SK-N-SH (cell line): ENCODE results near the gene COQ9. TPM values are rescaled to one million over a fixed set of nuclear protein-coding genes. Genes with fewer than 3 reads are reported as not detected.

Source experiments
- CTCF ChIA-PET: fragments of 300-600, 350-600 bp; formaldehyde crosslinking; extraction: SDS; loops from one replicate; lab custom pipeline; 2021; lab: Yijun Ruan, JAX
- POLR2A ChIA-PET: fragments of 350-600 bp; sonication (Branson Sonifier 250); formaldehyde crosslinking; extraction: SDS; loops from one replicate; lab custom pipeline; 2020; ENCODE audit warnings: antibody characterized with exemption, inconsistent platforms; lab: Yijun Ruan, JAX
- DNase-seq: peaks from one replicate; pipeline ENCODE4 v3.0.0; 2012
- H2AFZ ChIP-seq: fragments of 200-600 bp; sonication (generic); 2 replicates; pipeline ENCODE4 v1.8.1; 2016; ENCODE audit warnings: antibody characterized with exemption, mild to moderate bottlenecking, low read depth
- H3F3A ChIP-seq: fragments of 200-600 bp; sonication (generic); replicated peaks from 2 replicates; pipeline ENCODE3; 2016; ENCODE audit warnings: antibody characterized with exemption, mild to moderate bottlenecking; ENCODE audit not compliant: insufficient read depth
- H3K27ac ChIP-seq, 2 experiments: fragments of 200-500 bp in 1 of 2; fragments of 200-600 bp in 1 of 2; sonication (Bioruptor generic) in 1 of 2; sonication (generic), shearing (Covaris generic) in 1 of 2; 2 replicates each; pipeline versions ENCODE4 v1.5.1 to v1.6.1; 2014 to 2016; ENCODE audit warnings: low read depth in 2 of 2, inconsistent platforms in 1 of 2, low read length in 1 of 2, mild to moderate bottlenecking in 1 of 2, mixed read lengths in 1 of 2
- H3K27me3 ChIP-seq: fragments of 200-600 bp; sonication (generic), shearing (Covaris generic); 2 replicates; pipeline ENCODE4 v1.6.1; 2016; ENCODE audit warnings: mixed run types; ENCODE audit not compliant: insufficient read depth
- H3K36me3 ChIP-seq, 2 experiments: fragments of 200-500 bp in 1 of 2; fragments of 200-600 bp in 1 of 2; sonication (Bioruptor generic) in 1 of 2; sonication (generic) in 1 of 2; replicated peaks in 1 of 2; 2 replicates each; pipeline versions ENCODE3 to v1.5.1; 2014 to 2016; ENCODE audit warnings: low read length in 1 of 2, mild to moderate bottlenecking in 1 of 2; ENCODE audit not compliant: insufficient read depth in 2 of 2, control insufficient read depth in 1 of 2
- H3K4me1 ChIP-seq, 2 experiments: fragments of 200-500 bp in 1 of 2; fragments of 200-600 bp in 1 of 2; sonication (Bioruptor generic) in 1 of 2; sonication (generic), shearing (Covaris generic) in 1 of 2; 2 replicates each; pipeline versions ENCODE4 v1.5.1 to v1.6.1; 2014 to 2016; ENCODE audit warnings: low read depth in 1 of 2, low read length in 1 of 2, mixed run types in 1 of 2; ENCODE audit not compliant: insufficient read depth in 2 of 2, control insufficient read depth in 1 of 2
- H3K4me2 ChIP-seq: fragments of 200-600 bp; sonication (generic), shearing (Covaris generic); 2 replicates; pipeline ENCODE4 v1.6.1; 2017; ENCODE audit warnings: mixed run types
- H3K4me3 ChIP-seq, 2 experiments: fragments of 200-500 bp in 1 of 2; fragments of 200-600 bp in 1 of 2; sonication (Bioruptor generic) in 1 of 2; sonication (generic), shearing (Covaris generic) in 1 of 2; 2 replicates each; pipeline versions ENCODE4 v1.5.1 to v1.8.1; 2014 to 2016; ENCODE audit warnings: low read depth in 2 of 2, inconsistent platforms in 1 of 2, low read length in 1 of 2, mild to moderate bottlenecking in 1 of 2, mixed read lengths in 1 of 2, moderate library complexity in 1 of 2
- H3K79me2 ChIP-seq: fragments of 200-600 bp; sonication (generic); 2 replicates; pipeline ENCODE4 v1.8.1; 2017; ENCODE audit warnings: mild to moderate bottlenecking; ENCODE audit not compliant: insufficient read depth
- H3K9ac ChIP-seq: fragments of 200-600 bp; sonication (generic); 2 replicates; pipeline ENCODE4 v1.6.1; 2017; ENCODE audit warnings: mixed run types
- H3K9me2 ChIP-seq: fragments of 200-600 bp; sonication (generic); 2 replicates; pipeline ENCODE4 v1.6.1; 2017; ENCODE audit warnings: mixed run types
- H3K9me3 ChIP-seq: fragments of 200-600 bp; sonication (generic); 2 replicates; pipeline ENCODE4 v1.6.1; 2017; ENCODE audit warnings: mixed run types, mild to moderate bottlenecking, moderate library complexity
- H4K20me1 ChIP-seq: fragments of 200-600 bp; sonication (generic); 2 replicates; pipeline ENCODE4 v1.6.1; 2017; ENCODE audit warnings: mild to moderate bottlenecking, mixed run types; ENCODE audit not compliant: insufficient read depth
- ELF1 ChIP-seq: IDR thresholded peaks from 2 replicates; pipeline ENCODE4 v1.4.0; 2012
- EP300 ChIP-seq, 2 experiments: IDR thresholded peaks; 2 replicates each; pipeline versions ENCODE4 v1.4.0 to v1.6.1; 2012; ENCODE audit warnings: borderline replicate concordance in 1 of 2, low read depth in 1 of 2, low read length in 1 of 2
- EZH2phosphoT487 ChIP-seq: fragments of 200-600 bp; sonication (generic); IDR thresholded peaks from 2 replicates; pipeline ENCODE4 v1.6.1; 2017; ENCODE audit warnings: low read depth, mixed run types, mild to moderate bottlenecking, antibody characterized with exemption, moderate library complexity, borderline replicate concordance
- FOXJ3 ChIP-seq: sonication (generic); formaldehyde crosslinking; IDR thresholded peaks from 2 replicates; pipeline ENCODE4 v1.5.1; 2020; ENCODE audit warnings: mild to moderate bottlenecking, missing genetic modification reagents
- GATA2 ChIP-seq: sonication (generic); formaldehyde crosslinking; IDR thresholded peaks from 2 replicates; pipeline ENCODE4 v1.5.0; 2020; ENCODE audit warnings: mild to moderate bottlenecking, missing genetic modification reagents
- JUND ChIP-seq: IDR thresholded peaks from 2 replicates; pipeline ENCODE4 v1.4.0; 2012
- MXI1 ChIP-seq: IDR thresholded peaks from 2 replicates; pipeline ENCODE4 v1.6.1; 2012; ENCODE audit warnings: mild to moderate bottlenecking, low read depth, low read length, improper control_type of control experiment
- RCOR1 ChIP-seq: fragments of 150-350 bp; IDR thresholded peaks from 2 replicates; pipeline ENCODE4 v1.6.1; 2017; ENCODE audit warnings: antibody characterized with exemption, low read length
- WGBS: methylation state at CpG from one replicate; pipeline ENCODE4 v1.1.6; 2017; ENCODE audit warnings: low lambda C conversion rate; 5-methylcytosine and 5-hydroxymethylcytosine counted together
- polyA plus RNA-seq, 3 experiments: library from polyadenylated mRNA; depleted of rRNA; stranded (reverse); fragments of >200 nt; gene quantifications; 2 replicates each; pipeline ENCODE4 v1.2.3, GENCODE V29; 2012
- TF ChIP-seq, protein P1 (sequence below): fragments of 150-350 bp; IDR thresholded peaks from 2 replicates; pipeline ENCODE4 v1.6.1; 2016; ENCODE audit warnings: mild to moderate bottlenecking, low read depth, low read length
- TF ChIP-seq, protein P2 (sequence below): IDR thresholded peaks from 2 replicates; pipeline ENCODE4 v1.4.0; 2012; ENCODE audit warnings: low read depth, borderline replicate concordance
- TF ChIP-seq, protein P3 (sequence below): IDR thresholded peaks from 2 replicates; pipeline ENCODE4; 2012
- TF ChIP-seq, protein P4 (sequence below): IDR thresholded peaks from 2 replicates; pipeline ENCODE4 v1.4.0; 2012; ENCODE audit warnings: low read depth
- TF ChIP-seq, protein P5 (sequence below): IDR thresholded peaks from 2 replicates; pipeline ENCODE4 v1.6.1; 2012; ENCODE audit warnings: mild to moderate bottlenecking, low read depth, low read length, moderate library complexity
- TF ChIP-seq, protein P6 (sequence below): fragments of 200-600 bp; sonication (generic); IDR thresholded peaks from 2 replicates; pipeline ENCODE4 v1.6.1; 2017; ENCODE audit warnings: antibody characterized with exemption, mild to moderate bottlenecking, moderate library complexity
- TF ChIP-seq, protein P7 (sequence below): IDR thresholded peaks from 2 replicates; pipeline ENCODE4 v1.4.0; 2012; ENCODE audit warnings: low read depth, borderline replicate concordance

COQ9 gene
- polyA plus RNA-seq, 1 of the 3 experiments (the other 2 are of a cell fraction): 81.2 TPM

DNA sequence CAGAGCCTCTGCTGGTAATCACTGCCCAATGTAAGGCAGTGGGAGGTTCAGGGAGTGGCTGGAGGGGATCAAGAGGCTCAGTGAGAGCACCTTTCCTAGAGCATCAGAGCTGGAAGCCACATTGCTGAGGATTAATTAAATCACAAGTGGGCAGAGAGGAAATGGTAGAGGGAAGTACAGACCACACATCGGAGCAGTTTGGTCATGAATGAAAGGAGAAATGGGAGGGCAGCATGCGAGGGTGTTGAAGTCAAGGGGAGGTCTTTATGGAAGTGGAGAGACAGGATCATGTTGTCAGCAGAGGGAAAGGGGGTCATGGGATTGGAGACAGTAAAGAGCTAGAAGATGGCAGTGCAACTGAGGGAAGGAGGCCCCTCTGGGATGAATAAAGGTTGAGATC lies 40.4 kb upstream of the COQ9 start:
- ChIA-PET CTCF (interaction anchor here (1.0 to 3.2 kb wide), 2 partner anchors 10 to 12 kb away, joined by 3 to 15 read pairs; no protein-coding TSS in a partner anchor), POLR2A (no interaction called here)
- Histone ChIP-seq H3K36me3 (no peaks in the 10 kb centered on the region), H4K20me1 (no peaks in the 10 kb centered on the region), H3K9ac (no peak overlapping the region), H3K4me1 (peaks cover 0 to 20% of the 10 kb centered on the region in 2 experiments; a peak in 1 of 4 replicates), H3K27ac (no peak overlapping the region), H3K9me3 (no peaks in the 10 kb centered on the region), H3K9me2 (no peaks in the 10 kb centered on the region), H3K27me3 (no peaks in the 10 kb centered on the region), H2AFZ (no peak overlapping the region), H3K79me2 (no peaks in the 10 kb centered on the region), H3F3A (no peaks in the 10 kb centered on the region), H3K4me3 (no peak overlapping the region), H3K4me2 (no peak overlapping the region)
- no peak for TF ChIP-seq RCOR1
- no peak for TF ChIP-seq EZH2phosphoT487
- no peak for TF ChIP-seq MXI1
- TF ChIP-seq EP300 (IDR thresholded peaks at IDR 0.05; ENCODE audit: borderline replicate concordance in 1 of 2, low read depth in 1 of 2, low read length in 1 of 2): no peak
- no peak for TF ChIP-seq JUND
- TF ChIP-seq FOXJ3 (CRISPR knock-in tag): no peak
- TF ChIP-seq ELF1: no peak
- TF ChIP-seq, protein P1, sequence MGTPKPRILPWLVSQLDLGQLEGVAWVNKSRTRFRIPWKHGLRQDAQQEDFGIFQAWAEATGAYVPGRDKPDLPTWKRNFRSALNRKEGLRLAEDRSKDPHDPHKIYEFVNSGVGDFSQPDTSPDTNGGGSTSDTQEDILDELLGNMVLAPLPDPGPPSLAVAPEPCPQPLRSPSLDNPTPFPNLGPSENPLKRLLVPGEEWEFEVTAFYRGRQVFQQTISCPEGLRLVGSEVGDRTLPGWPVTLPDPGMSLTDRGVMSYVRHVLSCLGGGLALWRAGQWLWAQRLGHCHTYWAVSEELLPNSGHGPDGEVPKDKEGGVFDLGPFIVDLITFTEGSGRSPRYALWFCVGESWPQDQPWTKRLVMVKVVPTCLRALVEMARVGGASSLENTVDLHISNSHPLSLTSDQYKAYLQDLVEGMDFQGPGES: no peak
- TF ChIP-seq, protein P2, sequence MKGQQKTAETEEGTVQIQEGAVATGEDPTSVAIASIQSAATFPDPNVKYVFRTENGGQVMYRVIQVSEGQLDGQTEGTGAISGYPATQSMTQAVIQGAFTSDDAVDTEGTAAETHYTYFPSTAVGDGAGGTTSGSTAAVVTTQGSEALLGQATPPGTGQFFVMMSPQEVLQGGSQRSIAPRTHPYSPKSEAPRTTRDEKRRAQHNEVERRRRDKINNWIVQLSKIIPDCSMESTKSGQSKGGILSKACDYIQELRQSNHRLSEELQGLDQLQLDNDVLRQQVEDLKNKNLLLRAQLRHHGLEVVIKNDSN: no peak
- TF ChIP-seq, protein P3, sequence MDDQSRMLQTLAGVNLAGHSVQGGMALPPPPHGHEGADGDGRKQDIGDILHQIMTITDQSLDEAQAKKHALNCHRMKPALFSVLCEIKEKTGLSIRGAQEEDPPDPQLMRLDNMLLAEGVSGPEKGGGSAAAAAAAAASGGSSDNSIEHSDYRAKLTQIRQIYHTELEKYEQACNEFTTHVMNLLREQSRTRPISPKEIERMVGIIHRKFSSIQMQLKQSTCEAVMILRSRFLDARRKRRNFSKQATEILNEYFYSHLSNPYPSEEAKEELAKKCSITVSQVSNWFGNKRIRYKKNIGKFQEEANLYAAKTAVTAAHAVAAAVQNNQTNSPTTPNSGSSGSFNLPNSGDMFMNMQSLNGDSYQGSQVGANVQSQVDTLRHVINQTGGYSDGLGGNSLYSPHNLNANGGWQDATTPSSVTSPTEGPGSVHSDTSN: no peak
- TF ChIP-seq, protein P4, sequence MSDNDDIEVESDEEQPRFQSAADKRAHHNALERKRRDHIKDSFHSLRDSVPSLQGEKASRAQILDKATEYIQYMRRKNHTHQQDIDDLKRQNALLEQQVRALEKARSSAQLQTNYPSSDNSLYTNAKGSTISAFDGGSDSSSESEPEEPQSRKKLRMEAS: no peak
- TF ChIP-seq, protein P5, sequence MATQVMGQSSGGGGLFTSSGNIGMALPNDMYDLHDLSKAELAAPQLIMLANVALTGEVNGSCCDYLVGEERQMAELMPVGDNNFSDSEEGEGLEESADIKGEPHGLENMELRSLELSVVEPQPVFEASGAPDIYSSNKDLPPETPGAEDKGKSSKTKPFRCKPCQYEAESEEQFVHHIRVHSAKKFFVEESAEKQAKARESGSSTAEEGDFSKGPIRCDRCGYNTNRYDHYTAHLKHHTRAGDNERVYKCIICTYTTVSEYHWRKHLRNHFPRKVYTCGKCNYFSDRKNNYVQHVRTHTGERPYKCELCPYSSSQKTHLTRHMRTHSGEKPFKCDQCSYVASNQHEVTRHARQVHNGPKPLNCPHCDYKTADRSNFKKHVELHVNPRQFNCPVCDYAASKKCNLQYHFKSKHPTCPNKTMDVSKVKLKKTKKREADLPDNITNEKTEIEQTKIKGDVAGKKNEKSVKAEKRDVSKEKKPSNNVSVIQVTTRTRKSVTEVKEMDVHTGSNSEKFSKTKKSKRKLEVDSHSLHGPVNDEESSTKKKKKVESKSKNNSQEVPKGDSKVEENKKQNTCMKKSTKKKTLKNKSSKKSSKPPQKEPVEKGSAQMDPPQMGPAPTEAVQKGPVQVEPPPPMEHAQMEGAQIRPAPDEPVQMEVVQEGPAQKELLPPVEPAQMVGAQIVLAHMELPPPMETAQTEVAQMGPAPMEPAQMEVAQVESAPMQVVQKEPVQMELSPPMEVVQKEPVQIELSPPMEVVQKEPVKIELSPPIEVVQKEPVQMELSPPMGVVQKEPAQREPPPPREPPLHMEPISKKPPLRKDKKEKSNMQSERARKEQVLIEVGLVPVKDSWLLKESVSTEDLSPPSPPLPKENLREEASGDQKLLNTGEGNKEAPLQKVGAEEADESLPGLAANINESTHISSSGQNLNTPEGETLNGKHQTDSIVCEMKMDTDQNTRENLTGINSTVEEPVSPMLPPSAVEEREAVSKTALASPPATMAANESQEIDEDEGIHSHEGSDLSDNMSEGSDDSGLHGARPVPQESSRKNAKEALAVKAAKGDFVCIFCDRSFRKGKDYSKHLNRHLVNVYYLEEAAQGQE: no peak
- TF ChIP-seq GATA2 (CRISPR knock-in tag): no peak
- TF ChIP-seq, protein P6, sequence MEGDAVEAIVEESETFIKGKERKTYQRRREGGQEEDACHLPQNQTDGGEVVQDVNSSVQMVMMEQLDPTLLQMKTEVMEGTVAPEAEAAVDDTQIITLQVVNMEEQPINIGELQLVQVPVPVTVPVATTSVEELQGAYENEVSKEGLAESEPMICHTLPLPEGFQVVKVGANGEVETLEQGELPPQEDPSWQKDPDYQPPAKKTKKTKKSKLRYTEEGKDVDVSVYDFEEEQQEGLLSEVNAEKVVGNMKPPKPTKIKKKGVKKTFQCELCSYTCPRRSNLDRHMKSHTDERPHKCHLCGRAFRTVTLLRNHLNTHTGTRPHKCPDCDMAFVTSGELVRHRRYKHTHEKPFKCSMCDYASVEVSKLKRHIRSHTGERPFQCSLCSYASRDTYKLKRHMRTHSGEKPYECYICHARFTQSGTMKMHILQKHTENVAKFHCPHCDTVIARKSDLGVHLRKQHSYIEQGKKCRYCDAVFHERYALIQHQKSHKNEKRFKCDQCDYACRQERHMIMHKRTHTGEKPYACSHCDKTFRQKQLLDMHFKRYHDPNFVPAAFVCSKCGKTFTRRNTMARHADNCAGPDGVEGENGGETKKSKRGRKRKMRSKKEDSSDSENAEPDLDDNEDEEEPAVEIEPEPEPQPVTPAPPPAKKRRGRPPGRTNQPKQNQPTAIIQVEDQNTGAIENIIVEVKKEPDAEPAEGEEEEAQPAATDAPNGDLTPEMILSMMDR: no peak
- TF ChIP-seq, protein P7, sequence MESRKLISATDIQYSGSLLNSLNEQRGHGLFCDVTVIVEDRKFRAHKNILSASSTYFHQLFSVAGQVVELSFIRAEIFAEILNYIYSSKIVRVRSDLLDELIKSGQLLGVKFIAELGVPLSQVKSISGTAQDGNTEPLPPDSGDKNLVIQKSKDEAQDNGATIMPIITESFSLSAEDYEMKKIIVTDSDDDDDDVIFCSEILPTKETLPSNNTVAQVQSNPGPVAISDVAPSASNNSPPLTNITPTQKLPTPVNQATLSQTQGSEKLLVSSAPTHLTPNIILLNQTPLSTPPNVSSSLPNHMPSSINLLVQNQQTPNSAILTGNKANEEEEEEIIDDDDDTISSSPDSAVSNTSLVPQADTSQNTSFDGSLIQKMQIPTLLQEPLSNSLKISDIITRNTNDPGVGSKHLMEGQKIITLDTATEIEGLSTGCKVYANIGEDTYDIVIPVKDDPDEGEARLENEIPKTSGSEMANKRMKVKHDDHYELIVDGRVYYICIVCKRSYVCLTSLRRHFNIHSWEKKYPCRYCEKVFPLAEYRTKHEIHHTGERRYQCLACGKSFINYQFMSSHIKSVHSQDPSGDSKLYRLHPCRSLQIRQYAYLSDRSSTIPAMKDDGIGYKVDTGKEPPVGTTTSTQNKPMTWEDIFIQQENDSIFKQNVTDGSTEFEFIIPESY: no peak
- DNase-seq: no peak
- 55% methylated on average over 2 of the region's 2 CpGs for WGBS
